PFSK-1 (cell line): ENCODE measurements around the gene SARM1.

Experiments used
- POLR2AphosphoS5 ChIP-seq: IDR thresholded peaks from 2 replicates; pipeline ENCODE4 v1.6.1; 2012; ENCODE audit warnings: low read depth, mild to moderate bottlenecking, control low read depth, low read length, moderate library complexity
- SIN3A ChIP-seq: IDR thresholded peaks from 2 replicates; pipeline ENCODE4 v1.6.1; 2012; ENCODE audit warnings: mild to moderate bottlenecking, low read length, moderate library complexity, borderline replicate concordance; ENCODE audit not compliant: insufficient read depth
- TAF1 ChIP-seq: IDR thresholded peaks from 2 replicates; pipeline ENCODE4 v1.6.1; 2012; ENCODE audit warnings: low read length, control low read depth, borderline replicate concordance; ENCODE audit not compliant: insufficient read depth

- TF ChIP-seq POLR2AphosphoS5 (no peak), TAF1 (no peak), SIN3A (no peak)
Observed at GRCh38 chr17:28325211-28325610, 46.3 kb upstream of the SARM1 start.
